Measurements from ENCODE around the gene PTGDS. TPM values are rescaled to one million over a fixed set of nuclear protein-coding genes. Genes with fewer than 3 reads are reported as not detected.

The PTGDS gene
- total and polyA plus RNA-seq, 9 donors = 5.8 to 191 (median 43.1) TPM

- 82 to 85% (median 84%) methylated on average over 26 of the region's 26 CpGs for WGBS, 3 donors
- Histone ChIP-seq H3K9me3 (no peaks in the 10 kb centered on the region), H3K4me3 (no peak overlapping the region), H3K27me3 (no peaks in the 10 kb centered on the region), H3K4me1 (ENCODE audit: insufficient read depth) (peaks cover 6% of the 10 kb centered on the region), H3K27ac (no peak overlapping the region), H3K36me3 (no peaks in the 10 kb centered on the region)
- no peak for DNase-seq
- intact Hi-C loops (cut with DNase I) = no loop called here
- TF ChIP-seq EP300 (IDR thresholded peaks at IDR 0.05) (no peak), POLR2A (IDR thresholded peaks at IDR 0.05) (peak; percentile 12)
These were observed 2.7 kb downstream of the PTGDS start for GRCh38 chr9:136979769-136980587.

GRCh38 chr9:136980669-136981478, 3.6 kb downstream of the PTGDS start:
- TF ChIP-seq, protein P1, sequence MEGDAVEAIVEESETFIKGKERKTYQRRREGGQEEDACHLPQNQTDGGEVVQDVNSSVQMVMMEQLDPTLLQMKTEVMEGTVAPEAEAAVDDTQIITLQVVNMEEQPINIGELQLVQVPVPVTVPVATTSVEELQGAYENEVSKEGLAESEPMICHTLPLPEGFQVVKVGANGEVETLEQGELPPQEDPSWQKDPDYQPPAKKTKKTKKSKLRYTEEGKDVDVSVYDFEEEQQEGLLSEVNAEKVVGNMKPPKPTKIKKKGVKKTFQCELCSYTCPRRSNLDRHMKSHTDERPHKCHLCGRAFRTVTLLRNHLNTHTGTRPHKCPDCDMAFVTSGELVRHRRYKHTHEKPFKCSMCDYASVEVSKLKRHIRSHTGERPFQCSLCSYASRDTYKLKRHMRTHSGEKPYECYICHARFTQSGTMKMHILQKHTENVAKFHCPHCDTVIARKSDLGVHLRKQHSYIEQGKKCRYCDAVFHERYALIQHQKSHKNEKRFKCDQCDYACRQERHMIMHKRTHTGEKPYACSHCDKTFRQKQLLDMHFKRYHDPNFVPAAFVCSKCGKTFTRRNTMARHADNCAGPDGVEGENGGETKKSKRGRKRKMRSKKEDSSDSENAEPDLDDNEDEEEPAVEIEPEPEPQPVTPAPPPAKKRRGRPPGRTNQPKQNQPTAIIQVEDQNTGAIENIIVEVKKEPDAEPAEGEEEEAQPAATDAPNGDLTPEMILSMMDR (IDR thresholded peaks at IDR 0.05) = no peak
- TF ChIP-seq POLR2A (IDR thresholded peaks at IDR 0.05) (no peak), EP300 (IDR thresholded peaks at IDR 0.05) (no peak)
- Histone ChIP-seq H3K36me3 (no peaks in the 10 kb centered on the region), H3K4me1 (ENCODE audit: insufficient read depth) (peaks cover 6% of the 10 kb centered on the region), H3K27ac (no peak overlapping the region), H3K27me3 (no peaks in the 10 kb centered on the region), H3K9me3 (no peaks in the 10 kb centered on the region), H3K4me3 (no peak overlapping the region)
- intact Hi-C loops (cut with DNase I) = no loop called here
- 86 to 92% (median 88%) methylated on average over 16 of the region's 16 CpGs for WGBS, 3 donors
- DNase-seq = no peak

DNA sequence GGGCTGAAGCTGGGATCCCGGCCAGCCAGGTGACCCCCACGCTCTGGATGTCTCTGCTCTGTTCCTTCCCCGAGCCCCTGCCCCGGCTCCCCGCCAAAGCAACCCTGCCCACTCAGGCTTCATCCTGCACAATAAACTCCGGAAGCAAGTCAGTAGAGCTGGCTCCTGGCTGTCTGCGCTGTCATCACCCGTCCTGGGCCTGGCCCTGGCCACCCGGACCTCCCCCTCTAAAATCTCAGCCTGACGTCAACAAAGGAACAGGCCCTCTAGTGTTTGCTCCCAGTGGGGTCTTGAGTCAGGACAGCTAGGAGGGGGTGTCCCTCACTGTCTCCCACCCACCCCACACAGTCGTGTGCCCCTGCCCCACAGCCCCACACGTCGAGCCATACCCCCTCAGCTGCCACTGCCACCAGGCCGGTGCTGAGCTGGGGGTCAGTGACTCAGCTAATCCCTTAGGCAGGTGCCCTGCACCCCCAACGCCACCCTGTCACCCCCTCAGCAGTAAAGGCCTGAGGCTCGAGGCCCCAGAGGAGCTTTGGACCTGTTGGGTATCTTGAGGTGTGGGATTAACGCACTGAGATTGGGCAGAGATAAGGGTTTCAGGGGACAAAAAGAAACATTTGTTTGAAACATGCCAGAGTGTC, 4.4 kb downstream of the PTGDS start:
- TF ChIP-seq, protein P1 (IDR thresholded peaks at IDR 0.05) = no peak
- TF ChIP-seq EP300 (IDR thresholded peaks at IDR 0.05) = no peak
- no peak for TF ChIP-seq POLR2A (IDR thresholded peaks at IDR 0.05)
- Histone ChIP-seq H3K9me3 (no peaks in the 10 kb centered on the region), H3K4me1 (ENCODE audit: insufficient read depth) (peaks cover 6% of the 10 kb centered on the region), H3K27ac (no peak overlapping the region), H3K27me3 (no peaks in the 10 kb centered on the region), H3K4me3 (no peak overlapping the region), H3K36me3 (no peaks in the 10 kb centered on the region)
- intact Hi-C loops (cut with DNase I) = no loop called here
- WGBS, 3 donors = 54 to 71% (median 63%) methylated on average over 14 to 17 of the region's 17 CpGs
- DNase-seq = no peak

- H3K4me1 ChIP-seq (ENCODE audit: insufficient read depth) = peaks cover 6% of the 10 kb centered on the region
- WGBS, 3 donors = 82 to 90% (median 86%) methylated on average over 16 to 18 of the region's 18 CpGs
- H3K27ac ChIP-seq = no peak within 1 kb of the TSS
- DNase-seq = no peak
- no peaks in the 10 kb centered on the region for H3K27me3 ChIP-seq
- no peaks in the 10 kb centered on the region for H3K9me3 ChIP-seq
- TF ChIP-seq, protein P1 (IDR thresholded peaks at IDR 0.05) = no peak
- TF ChIP-seq POLR2A (IDR thresholded peaks at IDR 0.05) (no peak), EP300 (IDR thresholded peaks at IDR 0.05) (no peak)
- H3K36me3 ChIP-seq = no peaks in the 10 kb centered on the region
- intact Hi-C loops (cut with DNase I) = no loop called here
- no peak within 1 kb of the TSS for H3K4me3 ChIP-seq
These were observed 5.1 kb downstream of the PTGDS start, which contains the start of gene LCNL1 for GRCh38 chr9:136982232-136983051. TSS of gene LCNL1 (plus strand) at chr9:136982993. CDS start at chr9:136983587, 594 bp downstream.
